Neutrophil (primary cell): ENCODE measurements around the gene ARID4B.

Source experiments
- H3K27ac ChIP-seq: fragments of 200-600 bp; sonication (generic); 2 replicates; pipeline ENCODE4 v1.5.1; 2016; ENCODE audit warnings: mild to moderate bottlenecking, moderate library complexity
- H3K27me3 ChIP-seq: fragments of 200-600 bp; sonication (generic); 2 replicates; pipeline ENCODE4 v1.6.0; 2016; ENCODE audit warnings: mild to moderate bottlenecking
- H3K36me3 ChIP-seq: fragments of 200-600 bp; sonication (generic); 2 replicates; pipeline ENCODE4 v1.5.1; 2017
- H3K4me1 ChIP-seq, 2 experiments: fragments of 200-600 bp in 1 of 2; sonication (generic) in 1 of 2; 1 replicate in 1 of 2; 2 replicates in 1 of 2; pipeline versions ENCODE4 v1.5.1 to v1.6.1; 2013 to 2016; ENCODE audit warnings: low read depth in 1 of 2, low read length in 1 of 2, mild to moderate bottlenecking in 1 of 2, moderate library complexity in 1 of 2; ENCODE audit not compliant: control insufficient read depth in 1 of 2, insufficient read depth in 1 of 2
- H3K4me3 ChIP-seq, 2 experiments: fragments of 200-600 bp in 1 of 2; sonication (generic) in 1 of 2; 1 replicate in 1 of 2; 2 replicates in 1 of 2; pipeline ENCODE4 v1.5.1; 2013 to 2016; ENCODE audit warnings: low read depth in 1 of 2, low read length in 1 of 2, mild to moderate bottlenecking in 1 of 2, moderate library complexity in 1 of 2
- H3K9me3 ChIP-seq: fragments of 200-600 bp; sonication (generic); 2 replicates; pipeline ENCODE4 v1.5.1; 2016
- CTCF ChIP-seq: fragments of 200-600 bp; sonication (generic); IDR thresholded peaks from 2 replicates; pipeline ENCODE4 v1.5.1; 2016; ENCODE audit warnings: antibody characterized with exemption

The ARID4B gene

GRCh38 chr1:235328271-235329138, 526 bp upstream of the ARID4B start, which contains the start of gene GGPS1:
Gene GGPS1, plus strand, starts transcription at chr1:235328570. Its CDS starts 6,695 bp downstream, at chr1:235335265.
- peak within 1 kb of the TSS; percentile 97 for H3K27ac ChIP-seq
- TF ChIP-seq CTCF: peak; percentile 55
- no peaks in the 10 kb centered on the region for H3K36me3 ChIP-seq
- no peaks in the 10 kb centered on the region for H3K9me3 ChIP-seq
- peaks cover 68 to 74% of the 10 kb centered on the region in 2 experiments for H3K4me1 ChIP-seq
- no peaks in the 10 kb centered on the region for H3K27me3 ChIP-seq
- peak within 1 kb of the TSS; percentile 96 to 97 for H3K4me3 ChIP-seq

- Histone ChIP-seq H3K9me3 (no peaks in the 10 kb centered on the region), H3K27ac (peak overlapping the region; percentile 97), H3K27me3 (no peaks in the 10 kb centered on the region), H3K4me1 (peaks cover 54 to 60% of the 10 kb centered on the region in 2 experiments), H3K36me3 (no peaks in the 10 kb centered on the region), H3K4me3 (peak overlapping the region; percentile 96 to 97)
- TF ChIP-seq CTCF: no peak
Observed at GRCh38 chr1:235326719-235327558, 1.0 kb downstream of the ARID4B start.

GRCh38 chr1:235325854-235326253, 2.1 kb downstream of the ARID4B start:
- Histone ChIP-seq H3K36me3 (no peaks in the 10 kb centered on the region), H3K9me3 (no peaks in the 10 kb centered on the region), H3K4me3 (peak overlapping the region; percentile 96 to 97), H3K4me1 (peaks cover 44 to 49% of the 10 kb centered on the region in 2 experiments), H3K27ac (peak overlapping the region; percentile 97), H3K27me3 (no peaks in the 10 kb centered on the region)
- no peak for TF ChIP-seq CTCF

GRCh38 chr1:235325139-235325538, 2.8 kb downstream of the ARID4B start:
- Histone ChIP-seq H3K27ac (peak overlapping the region; percentile 97), H3K4me3 (peak overlapping the region in 1 of 2 experiments; percentile 96)

More at GRCh38 chr1:235325139-235325538, 2.8 kb downstream of the ARID4B start:
- Histone ChIP-seq H3K9me3 (no peaks in the 10 kb centered on the region), H3K27me3 (no peaks in the 10 kb centered on the region), H3K4me1 (peaks cover 36 to 42% of the 10 kb centered on the region in 2 experiments), H3K36me3 (no peaks in the 10 kb centered on the region)
- no peak for TF ChIP-seq CTCF
